Stimulated activated effector memory CD8-positive, alpha-beta T cell treated with anti-CD3 and anti-CD28 coated beads, Interleukin-12 subunit alpha, Interleukin-12 subunit beta, amount 100 ng/mL, for 72 hours (primary cell): Measurements from ENCODE around the gene CWC27.
"Not testable (repeated sequence)": the region's sequence is repeated elsewhere in the genome, so short reads cannot be mapped to it uniquely, and the experiment has no call there.

Experiments
- ATAC-seq: fragments of 150-1000 bp; cut with Tn5 transposase; 2 replicates; pipeline ENCODE4 v1.10.0; 2021
- DNase-seq, 2 donors: peaks; one replicate each; pipeline ENCODE4 v3.0.0; 2021 to 2022; ENCODE audit warnings: low spot score in 2 of 2
- H3K27ac Mint-ChIP-seq: one replicate; pipeline ENCODE4 v1.8.0; 2022; ENCODE audit warnings: mild to moderate bottlenecking, mixed read lengths
- H3K36me3 Mint-ChIP-seq: one replicate; pipeline ENCODE4 v1.8.0; 2022; ENCODE audit warnings: mild to moderate bottlenecking, mixed read lengths
- H3K4me1 Mint-ChIP-seq: one replicate; pipeline ENCODE4 v1.8.0; 2022; ENCODE audit warnings: mixed read lengths
- H3K4me3 Mint-ChIP-seq: one replicate; pipeline ENCODE4 v1.8.0; 2022; ENCODE audit warnings: mild to moderate bottlenecking, mixed read lengths
- H3K9me3 Mint-ChIP-seq: one replicate; pipeline ENCODE4 v1.8.0; 2022; ENCODE audit warnings: mixed read lengths

Gene CWC27

DNA sequence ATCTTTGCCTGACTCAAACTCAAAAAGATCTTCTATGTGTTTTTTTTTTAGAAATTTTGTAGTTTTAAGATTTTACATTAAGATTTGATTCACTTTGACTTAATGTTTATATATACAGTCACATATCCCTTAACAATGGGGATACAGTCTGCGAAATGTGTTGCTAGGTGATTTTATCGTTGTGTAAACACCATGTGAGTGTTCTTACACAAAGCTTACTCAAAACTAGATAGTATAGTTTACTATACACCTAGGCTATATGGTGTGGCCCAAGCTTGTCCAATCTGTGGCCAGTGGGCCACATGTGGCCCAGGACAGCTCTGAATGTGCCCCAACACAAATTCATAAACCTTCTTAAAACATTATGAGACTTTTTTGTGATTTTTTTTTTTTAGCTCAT lies 131.9 kb downstream of the CWC27 start:
- DNase-seq (no peak), ATAC-seq (no peak)
- no peaks in the 10 kb centered on the region for H3K36me3 Mint-ChIP-seq
- H3K27ac Mint-ChIP-seq: no peak overlapping the region
- no peak overlapping the region for H3K4me3 Mint-ChIP-seq
- peaks cover 10% of the 10 kb centered on the region for H3K9me3 Mint-ChIP-seq
- no peaks in the 10 kb centered on the region for H3K4me1 Mint-ChIP-seq

DNA sequence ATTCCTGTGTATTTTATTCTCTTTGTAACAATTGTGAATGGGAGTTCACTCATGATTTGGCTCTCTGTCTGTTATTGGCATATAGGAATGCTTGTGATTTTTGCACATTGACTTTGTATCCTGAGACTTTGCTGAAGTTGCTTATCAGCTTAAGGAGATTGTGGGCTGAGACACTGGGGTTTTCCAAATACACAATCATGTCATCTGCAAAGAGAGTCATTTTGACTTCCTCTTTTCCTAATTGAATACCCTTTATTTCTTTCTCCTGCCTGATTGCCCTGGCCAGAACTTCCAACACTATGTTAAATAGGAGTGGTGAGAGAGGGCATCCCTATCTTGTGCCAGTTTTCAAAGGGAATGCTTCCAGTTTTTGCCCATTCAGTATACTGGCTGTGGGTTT lies 138.7 kb downstream of the CWC27 start:
- H3K4me1 Mint-ChIP-seq, H3K27ac Mint-ChIP-seq, H3K4me3 Mint-ChIP-seq, DNase-seq, H3K9me3 Mint-ChIP-seq, H3K36me3 Mint-ChIP-seq, ATAC-seq: not testable (repeated sequence)

DNA sequence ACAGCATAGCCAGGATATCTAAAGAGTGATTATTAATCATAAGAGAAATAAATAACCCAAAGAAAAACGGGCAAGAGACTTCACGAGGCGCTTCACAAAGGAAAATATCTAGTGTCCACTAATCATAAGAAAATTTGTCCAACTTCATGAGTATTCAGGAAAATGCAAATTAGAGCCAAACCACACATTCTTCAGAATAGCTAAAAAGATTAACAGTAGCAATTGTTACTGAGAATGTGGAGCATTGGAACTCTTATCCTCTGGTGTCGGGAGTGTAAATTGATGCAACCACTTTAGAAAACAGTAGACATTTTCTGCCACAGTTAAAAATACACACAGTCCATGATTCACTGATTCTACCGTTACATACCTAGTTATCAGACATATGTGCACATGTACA lies 145.7 kb downstream of the CWC27 start:
- ATAC-seq (no peak), DNase-seq (no peak)
- H3K9me3 Mint-ChIP-seq: peaks cover 3% of the 10 kb centered on the region
- no peak overlapping the region for H3K27ac Mint-ChIP-seq
- H3K4me1 Mint-ChIP-seq: no peaks in the 10 kb centered on the region
- no peak overlapping the region for H3K4me3 Mint-ChIP-seq
- no peaks in the 10 kb centered on the region for H3K36me3 Mint-ChIP-seq

DNA sequence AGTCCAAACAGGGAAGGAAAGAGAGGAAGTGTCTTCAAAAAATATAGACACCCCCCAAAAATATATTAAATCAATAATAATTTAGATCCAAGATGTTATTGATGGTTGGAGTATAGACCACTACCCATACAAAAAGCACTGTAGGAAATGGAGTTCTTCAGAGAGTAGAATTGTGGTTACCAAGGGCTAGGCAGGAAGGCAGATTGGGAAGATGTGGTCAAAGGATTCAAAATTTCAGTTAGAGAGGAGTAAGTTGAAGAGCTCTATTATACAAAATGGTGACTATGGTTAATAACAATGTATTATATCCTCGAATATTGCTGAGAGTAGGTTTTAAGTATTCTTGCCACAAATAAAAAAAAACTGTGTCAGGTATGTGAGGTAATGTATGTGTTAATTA lies 149.4 kb downstream of the CWC27 start:
- ATAC-seq: no peak
- no peaks in the 10 kb centered on the region for H3K36me3 Mint-ChIP-seq
- peaks cover 18% of the 10 kb centered on the region for H3K9me3 Mint-ChIP-seq
- no peak for DNase-seq
- no peaks in the 10 kb centered on the region for H3K4me1 Mint-ChIP-seq
- H3K4me3 Mint-ChIP-seq: no peak overlapping the region
- no peak overlapping the region for H3K27ac Mint-ChIP-seq

DNA sequence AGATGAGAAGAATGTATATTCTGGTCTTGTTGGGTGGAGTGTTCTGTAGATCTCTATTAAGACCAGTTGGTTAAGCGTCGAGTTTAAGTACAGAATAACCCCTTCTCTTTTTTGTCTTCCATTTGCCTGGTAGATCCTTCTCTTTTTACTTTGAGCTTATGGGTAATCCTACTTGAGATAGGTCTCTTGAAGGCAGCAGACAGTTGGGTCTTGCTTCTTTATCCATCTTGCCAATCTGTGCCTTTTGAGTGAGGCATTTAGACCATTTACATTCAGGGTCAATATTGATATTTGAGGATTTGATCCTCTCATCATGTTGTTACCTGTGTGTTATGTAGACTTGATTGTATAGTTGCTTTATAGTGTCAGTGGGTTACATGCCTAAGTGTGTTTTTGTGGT lies 152.7 kb downstream of the CWC27 start:
- Mint-ChIP-seq H3K27ac (no peak overlapping the region), H3K9me3 (peaks cover 18% of the 10 kb centered on the region), H3K4me3 (no peak overlapping the region), H3K36me3 (no peaks in the 10 kb centered on the region), H3K4me1 (no peaks in the 10 kb centered on the region)
- no peak for DNase-seq
- ATAC-seq: no peak

DNA sequence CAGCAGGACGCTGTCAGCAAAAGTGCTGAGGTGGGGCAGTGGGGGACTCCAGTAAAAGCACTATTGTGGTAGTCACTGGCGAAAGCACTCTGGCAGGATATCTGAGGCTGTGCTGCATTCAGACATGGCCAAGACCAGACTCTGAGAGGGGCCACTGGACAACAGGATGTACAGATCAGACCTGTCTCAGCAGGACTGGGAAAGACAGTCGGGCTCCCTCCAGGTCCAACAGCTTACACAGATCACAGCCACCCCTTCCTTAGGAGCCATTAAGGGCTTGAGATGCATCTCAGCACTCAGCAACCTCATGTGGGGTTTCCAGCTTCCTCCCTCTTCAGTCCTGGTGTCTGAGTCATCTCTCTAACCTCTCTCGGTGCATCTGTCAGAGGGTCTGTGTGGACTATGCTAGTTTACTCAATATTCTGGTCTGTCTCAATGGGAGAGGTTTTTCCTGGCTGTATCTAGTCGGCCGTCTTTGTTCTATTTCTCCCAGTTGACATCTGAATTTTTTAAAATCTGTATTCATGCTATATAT lies 154.5 kb downstream of the CWC27 start:
- DNase-seq: no peak
- no peak overlapping the region for H3K4me3 Mint-ChIP-seq
- no peaks in the 10 kb centered on the region for H3K36me3 Mint-ChIP-seq
- H3K27ac Mint-ChIP-seq: no peak overlapping the region
- H3K9me3 Mint-ChIP-seq: peaks cover 18% of the 10 kb centered on the region
- no peaks in the 10 kb centered on the region for H3K4me1 Mint-ChIP-seq
- peak; percentile 64 for ATAC-seq

DNA sequence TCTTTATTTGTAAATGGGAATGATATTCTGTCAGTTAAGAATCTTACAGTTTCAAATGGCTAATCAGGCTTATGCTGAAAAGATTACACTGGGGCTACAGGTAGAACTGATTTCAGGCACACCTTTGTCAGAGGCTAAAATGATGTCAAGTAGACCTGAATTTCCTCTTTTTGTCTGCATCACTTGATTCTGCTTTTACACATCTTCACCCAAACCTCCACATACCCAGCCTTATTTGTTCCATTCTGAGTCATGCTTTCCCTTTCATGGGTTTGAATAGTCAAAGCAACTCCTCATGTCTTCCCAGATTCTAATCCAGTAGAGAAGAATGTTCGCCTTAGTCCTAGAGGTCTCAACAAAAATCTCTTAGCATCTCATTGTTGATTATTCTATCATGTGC lies 156.4 kb downstream of the CWC27 start:
- no peak overlapping the region for H3K27ac Mint-ChIP-seq
- no peak for DNase-seq

DNA sequence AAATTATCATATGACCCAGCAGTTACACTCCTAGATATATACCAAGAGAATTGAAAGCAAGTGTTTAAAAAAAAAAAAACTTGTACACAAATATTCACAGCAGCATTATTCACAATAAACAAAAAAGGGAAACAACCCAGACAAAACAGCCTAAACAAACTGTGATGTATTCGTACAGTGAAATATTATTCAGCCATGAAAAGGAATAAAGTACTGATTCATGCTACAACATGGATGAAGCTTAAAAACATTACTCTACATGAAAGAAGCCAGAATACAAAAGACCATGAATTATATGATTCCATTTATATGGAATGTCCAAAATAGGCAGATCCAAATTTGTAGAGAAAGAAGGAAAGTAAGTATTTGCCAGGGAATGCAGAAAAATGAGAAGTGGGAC lies 161.1 kb downstream of the CWC27 start:
- DNase-seq: no peak
- H3K4me1 Mint-ChIP-seq: no peaks in the 10 kb centered on the region

More for the DNA sequence above, 156.4 kb downstream of the CWC27 start:
- ATAC-seq: no peak
- no peaks in the 10 kb centered on the region for H3K4me1 Mint-ChIP-seq
- peaks cover 21% of the 10 kb centered on the region for H3K9me3 Mint-ChIP-seq
- H3K4me3 Mint-ChIP-seq: no peak overlapping the region
- no peaks in the 10 kb centered on the region for H3K36me3 Mint-ChIP-seq

DNA sequence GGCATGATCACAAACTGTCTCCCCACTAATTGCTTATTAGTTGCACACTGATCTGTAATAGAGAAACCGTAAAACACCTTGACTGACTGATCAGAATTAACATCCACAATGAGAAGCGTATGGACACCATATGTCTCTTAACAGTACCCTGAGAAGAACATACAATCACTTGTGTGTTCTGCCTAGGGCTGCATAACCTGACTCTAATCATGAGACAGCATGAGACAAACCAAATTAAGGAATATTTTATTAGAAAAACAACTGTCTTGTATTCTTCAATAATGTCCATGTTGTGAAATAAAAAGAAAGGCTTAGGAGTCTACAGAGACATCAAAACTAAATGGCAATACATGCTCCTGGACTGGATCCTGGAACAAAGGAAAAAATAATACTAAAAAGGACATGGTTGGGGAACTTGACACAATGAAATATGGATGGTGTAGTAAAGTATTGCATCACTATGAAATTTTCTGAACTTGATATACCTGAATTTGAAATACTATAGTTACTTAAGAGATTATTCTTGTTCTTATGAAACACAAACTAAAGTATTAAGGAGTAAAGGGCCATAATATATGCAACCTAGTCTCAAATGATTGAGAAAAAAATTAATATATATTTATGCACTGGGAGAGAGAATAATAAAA lies 162.1 kb downstream of the CWC27 start:
- no peak for ATAC-seq
- DNase-seq: no peak
- H3K27ac Mint-ChIP-seq: no peak overlapping the region
- H3K36me3 Mint-ChIP-seq: no peaks in the 10 kb centered on the region
- H3K4me1 Mint-ChIP-seq: no peaks in the 10 kb centered on the region
- H3K9me3 Mint-ChIP-seq: peaks cover 7% of the 10 kb centered on the region
- no peak overlapping the region for H3K4me3 Mint-ChIP-seq

More for the DNA sequence above, 161.1 kb downstream of the CWC27 start:
- Mint-ChIP-seq H3K27ac (no peak overlapping the region), H3K9me3 (peaks cover 7% of the 10 kb centered on the region), H3K4me3 (no peak overlapping the region), H3K36me3 (no peaks in the 10 kb centered on the region)
- no peak for ATAC-seq

DNA sequence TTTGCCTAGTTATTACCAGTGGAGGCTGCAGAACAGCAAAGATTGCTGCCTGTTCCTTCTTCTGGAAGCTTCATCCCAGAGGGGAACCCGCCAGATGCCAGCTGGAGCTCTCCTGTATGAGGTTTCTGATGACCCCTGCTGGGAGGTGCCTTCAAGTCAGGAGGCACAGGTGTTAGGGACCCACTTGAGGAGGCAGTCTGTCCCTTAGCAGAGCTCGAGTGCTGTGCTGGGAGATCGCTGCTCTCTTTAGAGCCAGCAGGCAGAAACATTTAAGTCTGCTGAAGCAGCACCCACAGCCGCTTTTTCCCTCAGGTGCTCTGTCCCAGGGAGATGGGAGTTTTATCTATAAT lies 170.7 kb downstream of the CWC27 start:
- not testable (repeated sequence) for H3K27ac Mint-ChIP-seq, H3K36me3 Mint-ChIP-seq, H3K4me3 Mint-ChIP-seq

DNA sequence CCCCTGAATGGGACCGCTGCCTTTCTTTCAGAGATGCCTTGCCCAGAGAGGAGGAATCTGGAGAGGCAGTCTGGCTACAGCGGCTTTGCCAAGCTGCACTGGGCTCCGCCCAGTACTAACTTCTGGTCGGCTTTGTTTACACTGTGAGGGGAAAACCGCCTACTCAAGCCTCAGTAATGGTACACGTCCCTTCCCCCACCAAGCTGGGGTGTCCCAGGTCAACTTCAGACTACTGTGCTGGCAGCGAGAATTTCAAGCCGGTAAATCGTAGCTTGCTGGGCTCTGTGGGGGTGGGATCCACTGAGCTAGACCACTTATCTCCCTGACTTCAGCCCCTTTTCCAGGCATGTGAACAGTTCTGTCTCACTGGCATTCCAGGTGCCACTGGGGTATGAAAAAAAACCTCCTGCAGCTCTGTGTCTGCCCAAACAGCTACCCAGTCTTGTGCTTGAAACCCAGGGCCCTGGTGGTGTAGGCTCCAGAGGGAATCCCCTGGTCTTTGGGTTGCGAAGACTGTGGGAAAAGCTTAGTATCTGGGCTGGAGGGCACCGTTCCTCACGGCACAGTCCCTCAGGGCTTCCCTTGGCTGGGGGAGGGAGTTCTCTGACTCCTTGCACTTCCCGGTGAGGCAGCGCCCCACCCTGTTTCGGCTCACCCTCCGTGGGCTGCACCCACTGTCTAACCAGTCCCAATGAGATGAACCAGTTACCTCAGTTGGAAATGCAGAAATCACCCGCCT lies 171.2 kb downstream of the CWC27 start:
- ATAC-seq (no peak), DNase-seq (no peak)
- peaks cover 8% of the 10 kb centered on the region for H3K9me3 Mint-ChIP-seq
- no peaks in the 10 kb centered on the region for H3K4me1 Mint-ChIP-seq
- H3K4me3 Mint-ChIP-seq: no peak overlapping the region
- no peaks in the 10 kb centered on the region for H3K36me3 Mint-ChIP-seq
- H3K27ac Mint-ChIP-seq: no peak overlapping the region

More for the DNA sequence above, 170.7 kb downstream of the CWC27 start:
- not testable (repeated sequence) for ATAC-seq, H3K9me3 Mint-ChIP-seq, H3K4me1 Mint-ChIP-seq, DNase-seq

DNA sequence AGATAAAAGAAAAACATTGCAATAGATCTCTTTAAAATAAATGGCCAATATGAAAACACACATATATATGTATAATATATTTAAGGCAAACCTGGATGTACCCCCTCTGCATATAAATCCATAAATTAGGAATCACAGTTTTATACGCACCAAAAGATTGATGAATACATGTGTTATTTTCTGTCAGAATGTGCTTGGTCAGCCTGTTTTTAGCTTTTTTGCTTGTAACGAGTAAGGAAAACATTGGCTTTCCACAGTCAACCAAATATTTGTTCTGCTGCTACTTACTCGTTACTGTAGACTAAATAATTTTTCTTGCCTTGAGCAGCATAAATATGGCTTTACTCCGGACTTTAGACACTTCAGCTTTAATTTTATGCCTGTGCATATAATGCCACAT lies 173.7 kb downstream of the CWC27 start:
- no peaks in the 10 kb centered on the region for H3K36me3 Mint-ChIP-seq
- H3K4me1 Mint-ChIP-seq: no peaks in the 10 kb centered on the region
- peaks cover under 1% of the 10 kb centered on the region for H3K9me3 Mint-ChIP-seq
- ATAC-seq (no peak), DNase-seq (no peak)
- H3K4me3 Mint-ChIP-seq: no peak overlapping the region
- H3K27ac Mint-ChIP-seq: no peak overlapping the region

DNA sequence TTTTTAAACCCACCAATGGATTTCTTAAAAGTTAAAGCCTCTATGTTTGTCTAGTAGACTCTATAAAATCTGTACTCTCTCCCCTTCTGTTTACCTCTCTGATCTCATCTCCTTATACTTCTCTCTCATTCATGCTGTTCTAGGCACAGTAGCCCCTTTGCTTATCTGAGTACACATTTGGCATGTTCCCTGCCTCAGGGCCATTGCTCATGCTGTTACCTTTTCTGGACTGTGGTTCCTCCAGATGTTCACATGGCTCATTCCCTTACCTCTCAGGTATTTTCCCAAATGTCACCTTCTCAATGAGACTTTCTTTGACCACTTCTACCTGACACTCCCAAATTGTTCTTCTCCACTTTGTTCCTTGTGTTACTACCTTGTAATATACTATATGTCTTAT lies 176.1 kb downstream of the CWC27 start:
- no peaks in the 10 kb centered on the region for H3K9me3 Mint-ChIP-seq
- no peaks in the 10 kb centered on the region for H3K4me1 Mint-ChIP-seq
- no peak for ATAC-seq
- H3K27ac Mint-ChIP-seq: no peak overlapping the region
- H3K36me3 Mint-ChIP-seq: no peaks in the 10 kb centered on the region
- DNase-seq: no peak
- H3K4me3 Mint-ChIP-seq: no peak overlapping the region

DNA sequence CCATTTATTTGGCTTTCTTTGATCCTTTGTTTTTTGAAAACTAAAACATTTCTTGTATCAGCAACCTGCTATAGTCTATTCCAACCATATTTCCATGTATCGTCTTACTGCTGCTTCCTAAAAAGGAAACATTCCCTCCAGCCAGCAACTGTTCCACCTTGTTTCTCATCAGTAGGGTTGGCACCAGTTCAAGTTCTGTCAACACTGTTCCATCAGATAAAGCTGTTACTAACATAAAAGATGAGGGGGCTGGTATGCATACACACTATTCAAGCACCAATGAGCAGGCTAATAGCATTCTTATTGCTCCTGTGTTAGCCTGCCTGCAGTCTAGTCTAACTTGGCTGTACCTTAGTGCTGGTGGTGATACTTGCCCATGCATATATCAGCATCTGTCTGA lies 178.3 kb downstream of the CWC27 start:
- ATAC-seq (no peak), DNase-seq (no peak)
- H3K4me3 Mint-ChIP-seq: no peak overlapping the region
- H3K27ac Mint-ChIP-seq: no peak overlapping the region
- H3K9me3 Mint-ChIP-seq: no peaks in the 10 kb centered on the region
- H3K36me3 Mint-ChIP-seq: no peaks in the 10 kb centered on the region
- no peaks in the 10 kb centered on the region for H3K4me1 Mint-ChIP-seq

DNA sequence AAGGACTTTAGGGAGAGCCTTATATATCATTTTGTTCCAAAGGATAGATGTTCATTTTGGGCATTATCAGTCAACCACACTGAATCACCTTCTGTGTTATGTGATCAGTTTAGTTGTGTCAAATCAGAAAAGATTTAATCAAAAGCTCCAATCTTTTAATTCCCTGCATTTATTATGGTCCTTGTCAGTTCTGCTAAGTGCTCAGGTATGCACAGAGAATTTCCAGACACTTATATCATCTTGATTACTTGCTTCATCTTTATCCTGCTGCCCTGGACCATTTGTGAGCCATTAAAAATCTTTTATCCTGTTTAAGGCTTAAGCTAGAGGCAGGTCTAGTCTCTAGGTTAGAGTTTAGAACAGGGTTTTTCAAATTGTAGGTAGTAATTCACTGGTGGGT lies 179.1 kb downstream of the CWC27 start:
- Mint-ChIP-seq H3K4me1 (no peaks in the 10 kb centered on the region), H3K27ac (no peak overlapping the region), H3K4me3 (no peak overlapping the region), H3K9me3 (no peaks in the 10 kb centered on the region), H3K36me3 (no peaks in the 10 kb centered on the region)
- DNase-seq: no peak
- ATAC-seq: no peak

DNA sequence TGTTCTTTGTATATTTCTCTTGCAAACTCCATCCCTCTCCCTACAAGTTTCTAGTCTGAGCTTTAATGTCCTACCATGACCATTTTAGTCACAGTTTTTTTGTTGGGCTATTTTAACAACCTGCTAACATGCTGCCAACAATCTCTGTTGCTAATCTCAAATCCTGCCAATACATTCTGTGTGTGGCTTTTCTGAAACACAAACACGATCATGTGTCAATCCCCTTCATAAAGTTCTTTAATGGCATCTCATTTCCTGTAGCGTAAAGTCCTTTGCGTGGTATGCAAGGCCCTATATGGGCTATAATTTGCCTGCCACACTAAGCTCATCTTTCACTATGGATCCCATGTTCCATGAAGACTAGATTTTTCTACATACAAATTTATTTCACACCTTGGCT lies 180.6 kb downstream of the CWC27 start:
- no peak overlapping the region for H3K27ac Mint-ChIP-seq
- DNase-seq (no peak), ATAC-seq (no peak)
- H3K4me1 Mint-ChIP-seq: no peaks in the 10 kb centered on the region
- H3K4me3 Mint-ChIP-seq: no peak overlapping the region
- no peaks in the 10 kb centered on the region for H3K36me3 Mint-ChIP-seq
- H3K9me3 Mint-ChIP-seq: no peaks in the 10 kb centered on the region
